Vagina (tissue), 2 donors: ENCODE measurements around the gene TMOD2.

Source experiments
- CTCF ChIP-seq, 3 experiments: fragments of 450-650 bp in 2 of 3; fragments of 200-600 bp in 1 of 3; sonication (generic) in 1 of 3; IDR thresholded peaks; one replicate each; pipeline ENCODE4 v1.5.1; 2017 to 2019; ENCODE audit warnings: antibody characterized with exemption in 3 of 3, mild to moderate bottlenecking in 2 of 3, moderate library complexity in 2 of 3
- POLR2AphosphoS5 ChIP-seq, 2 donors: sonication (generic); formaldehyde crosslinking; IDR thresholded peaks; one replicate each; pipeline ENCODE4 v1.9.0; 2017; ENCODE audit warnings: antibody characterized with exemption in 2 of 2, mild to moderate bottlenecking in 2 of 2, low read depth in 1 of 2; ENCODE audit not compliant: insufficient read depth in 1 of 2

GRCh38 chr15:51796847-51797401, 45.5 kb downstream of the TMOD2 start:
- TF ChIP-seq CTCF (IDR thresholded peaks at IDR 0.05) (no peak), POLR2AphosphoS5 (IDR thresholded peaks at IDR 0.05; ENCODE audit: insufficient read depth in 1 of 2, low read depth in 1 of 2) (no peak)
